IMR-90 (cell line): Measurements from ENCODE around the gene ARHGAP24. TPM values are rescaled to one million over a fixed set of nuclear protein-coding genes. Genes with fewer than 3 reads are reported as not detected.

Source experiments
- ATAC-seq: fragments of 200-7000 bp; cut with Tn5 transposase; 2 replicates; pipeline ENCODE4 v1.9.1; 2020; ENCODE audit warnings: low read depth, mild to moderate bottlenecking, moderate library complexity
- BruUV-seq: library from RNA; stranded (reverse); fragments of 400-500 nt; replicated peaks from 2 replicates; lab custom pipeline; 2021; lab: Mats Ljungman, UMichigan
- CTCF ChIA-PET: fragments of 300-600 bp; formaldehyde crosslinking; extraction: SDS; loops from one replicate; lab custom pipeline; 2021; ENCODE audit warnings: antibody characterized with exemption; lab: Yijun Ruan, JAX
- POLR2A ChIA-PET: fragments of 300-600 bp; sonication (Branson Sonifier 250); formaldehyde crosslinking; loops from one replicate; lab custom pipeline; 2022; ENCODE audit warnings: antibody characterized with exemption; ENCODE audit not compliant: unreplicated experiment; lab: Charles Lee
- DNase-seq: peaks from one replicate; pipeline ENCODE4 v3.0.0; 2013
- H2AFZ ChIP-seq: replicated peaks from 2 replicates; pipeline ENCODE3; 2013; ENCODE audit warnings: low read length, mild to moderate bottlenecking; ENCODE audit not compliant: poor library complexity
- H2AK5ac ChIP-seq: 2 replicates; pipeline ENCODE4 v1.6.1; 2013; ENCODE audit warnings: low read depth, low read length, inconsistent platforms
- H2AK9ac ChIP-seq: replicated peaks from 2 replicates; pipeline ENCODE3; 2013; ENCODE audit warnings: mild to moderate bottlenecking, low read depth, low read length, moderate library complexity; ENCODE audit not compliant: poor library complexity
- H2BK120ac ChIP-seq: 2 replicates; pipeline ENCODE4 v1.6.1; 2013; ENCODE audit warnings: low read depth, low read length, inconsistent platforms
- H2BK15ac ChIP-seq: 3 replicates; pipeline ENCODE4 v1.6.1; 2013; ENCODE audit warnings: low read depth, low read length, inconsistent platforms
- H2BK20ac ChIP-seq: 2 replicates; pipeline ENCODE4 v1.6.1; 2013; ENCODE audit warnings: low read depth, mild to moderate bottlenecking, inconsistent platforms, low read length, moderate library complexity
- H2BK5ac ChIP-seq: 2 replicates; pipeline ENCODE4 v1.6.1; 2013; ENCODE audit warnings: mild to moderate bottlenecking, low read depth, low read length, inconsistent platforms; ENCODE audit not compliant: poor library complexity, severe bottlenecking
- H3K14ac ChIP-seq: replicated peaks from 2 replicates; pipeline ENCODE4 v1.6.1; 2013; ENCODE audit warnings: low read depth, low read length, inconsistent platforms
- H3K18ac ChIP-seq: 2 replicates; pipeline ENCODE4 v1.6.1; 2013; ENCODE audit warnings: low read depth, low read length, control low read depth
- H3K23ac ChIP-seq: 2 replicates; pipeline ENCODE4 v1.6.1; 2013; ENCODE audit warnings: low read depth, low read length, inconsistent platforms
- H3K27ac ChIP-seq: 2 replicates; pipeline ENCODE4 v1.5.1; 2013; ENCODE audit warnings: mild to moderate bottlenecking, control low read depth, low read length; ENCODE audit not compliant: insufficient read depth
- H3K27me3 ChIP-seq: 2 replicates; pipeline ENCODE4 v1.6.1; 2013; ENCODE audit warnings: low read length; ENCODE audit not compliant: control insufficient read depth, insufficient read depth
- H3K36me3 ChIP-seq: 2 replicates; pipeline ENCODE4 v1.6.1; 2013; ENCODE audit warnings: low read length, mixed read lengths; ENCODE audit not compliant: control insufficient read depth, insufficient read depth
- H3K4ac ChIP-seq: 2 replicates; pipeline ENCODE4 v1.6.1; 2013; ENCODE audit warnings: low read depth, low read length, inconsistent platforms
- H3K4me1 ChIP-seq: 2 replicates; pipeline ENCODE4 v1.6.1; 2013; ENCODE audit warnings: low read length, mixed read lengths; ENCODE audit not compliant: control insufficient read depth, insufficient read depth
- H3K4me2 ChIP-seq: 2 replicates; pipeline ENCODE4 v1.6.1; 2013; ENCODE audit warnings: low read depth, mild to moderate bottlenecking, control low read depth, low read length, moderate library complexity
- H3K4me3 ChIP-seq: 2 replicates; pipeline ENCODE4 v1.5.1; 2013; ENCODE audit warnings: low read depth, mild to moderate bottlenecking, control low read depth, low read length, moderate library complexity; ENCODE audit not compliant: insufficient read depth
- H3K56ac ChIP-seq: 2 replicates; pipeline ENCODE4 v1.6.1; 2013; ENCODE audit warnings: low read length, inconsistent platforms; ENCODE audit not compliant: insufficient read depth; ENCODE audit errors: extremely low read depth
- H3K79me1 ChIP-seq, 2 experiments: 2 replicates each; pipeline ENCODE4 v1.6.1; 2013; ENCODE audit warnings: low read length in 2 of 2, inconsistent platforms in 1 of 2, low read depth in 1 of 2
- H3K9ac ChIP-seq: 2 replicates; pipeline ENCODE4 v1.6.1; 2013; ENCODE audit warnings: low read depth, low read length, control low read depth
- H3K9me1 ChIP-seq: 2 replicates; pipeline ENCODE4 v1.6.1; 2013; ENCODE audit warnings: low read length, inconsistent platforms; ENCODE audit not compliant: insufficient read depth
- H3K9me3 ChIP-seq: 2 replicates; pipeline ENCODE4 v1.6.1; 2013; ENCODE audit warnings: low read length; ENCODE audit not compliant: control insufficient read depth, insufficient read depth
- H4K20me1 ChIP-seq: 2 replicates; pipeline ENCODE4 v1.6.1; 2013; ENCODE audit warnings: low read length, inconsistent platforms; ENCODE audit not compliant: insufficient read depth
- H4K5ac ChIP-seq: 2 replicates; pipeline ENCODE4 v1.6.1; 2013; ENCODE audit warnings: mild to moderate bottlenecking, low read depth, low read length, control low read depth
- H4K8ac ChIP-seq, 2 experiments: 2 replicates each; pipeline ENCODE4 v1.6.1; 2013; ENCODE audit warnings: low read depth in 2 of 2, low read length in 2 of 2, control low read depth in 1 of 2, inconsistent platforms in 1 of 2
- H4K91ac ChIP-seq: 2 replicates; pipeline ENCODE4 v1.6.1; 2013; ENCODE audit warnings: low read depth, low read length, inconsistent platforms; ENCODE audit not compliant: insufficient read depth
- BHLHE40 ChIP-seq: fragments of 150-350 bp; IDR thresholded peaks from 2 replicates; pipeline ENCODE4 v1.6.1; 2016; ENCODE audit warnings: mild to moderate bottlenecking, low read depth, low read length
- CEBPB ChIP-seq: IDR thresholded peaks from 2 replicates; pipeline ENCODE4 v1.6.1; 2012; ENCODE audit warnings: low read depth, low read length, improper control_type of control experiment
- CHD1 ChIP-seq: IDR thresholded peaks from 2 replicates; pipeline ENCODE4 v1.6.1; 2012; ENCODE audit warnings: low read depth, low read length, improper control_type of control experiment
- FOS ChIP-seq: fragments of 150-350 bp; IDR thresholded peaks from 2 replicates; pipeline ENCODE4 v1.6.1; 2016; ENCODE audit warnings: low read depth, low read length
- MAFK ChIP-seq: IDR thresholded peaks from 2 replicates; pipeline ENCODE4 v1.6.1; 2012; ENCODE audit warnings: low read depth, low read length, improper control_type of control experiment
- MAZ ChIP-seq: IDR thresholded peaks from 2 replicates; pipeline ENCODE4 v1.6.1; 2012; ENCODE audit warnings: low read depth, mild to moderate bottlenecking, low read length, improper control_type of control experiment, moderate library complexity, borderline replicate concordance
- MXI1 ChIP-seq: IDR thresholded peaks from 2 replicates; pipeline ENCODE4 v1.6.1; 2012; ENCODE audit warnings: low read depth, mild to moderate bottlenecking, low read length, moderate library complexity, borderline replicate concordance
- NFE2L2 ChIP-seq: fragments of 150-350 bp; IDR thresholded peaks from 2 replicates; pipeline ENCODE4 v1.6.1; 2016; ENCODE audit warnings: low read depth, mild to moderate bottlenecking, low read length
- POLR2A ChIP-seq: IDR thresholded peaks from 2 replicates; pipeline ENCODE4 v1.6.1; 2012; ENCODE audit warnings: mild to moderate bottlenecking, low read depth, low read length
- RAD21 ChIP-seq: IDR thresholded peaks from 2 replicates; pipeline ENCODE4 v1.6.1; 2012; ENCODE audit warnings: low read length, improper control_type of control experiment
- RCOR1 ChIP-seq: IDR thresholded peaks from 2 replicates; pipeline ENCODE4 v1.6.1; 2012; ENCODE audit warnings: mild to moderate bottlenecking, low read length, improper control_type of control experiment; ENCODE audit not compliant: insufficient replicate concordance
- RFX5 ChIP-seq: IDR thresholded peaks from 2 replicates; pipeline ENCODE4 v1.8.0; 2012; ENCODE audit warnings: low read depth, mild to moderate bottlenecking, low read length, moderate library complexity
- SMC3 ChIP-seq: fragments of 150-350 bp; IDR thresholded peaks from 2 replicates; pipeline ENCODE4 v1.6.1; 2016; ENCODE audit warnings: low read depth, mild to moderate bottlenecking, antibody characterized with exemption, low read length, moderate library complexity
- USF2 ChIP-seq: fragments of 150-350 bp; IDR thresholded peaks from 2 replicates; pipeline ENCODE4 v1.6.1; 2017; ENCODE audit warnings: mild to moderate bottlenecking, antibody characterized with exemption, low read length, low read depth
- WGBS, 2 experiments: methylation state at CpG; one replicate each; pipeline versions ENCODE4 v1.1.5 to v1.1.7; 2013; ENCODE audit warnings: missing lambda C conversion rate in 2 of 2; ENCODE audit not compliant: insufficient read length in 1 of 2; ENCODE audit errors: extremely low coverage in 2 of 2; 5-methylcytosine and 5-hydroxymethylcytosine counted together
- dilution Hi-C: fragments of 300-500 bp; cut with HindIII; formaldehyde crosslinking; loops from one replicate; pipeline ENCODE4 v1.14.3; 2018; ENCODE audit warnings: low sequenced_read_pairs; ENCODE audit not compliant: unreplicated experiment
- in situ Hi-C: fragments of 300-500 bp; cut with MboI; formaldehyde crosslinking; loops from 3 replicates; pipeline ENCODE4 v1.14.3; 2019; ENCODE audit warnings: low sequenced_read_pairs, inconsistent platforms, mixed read lengths
- intact Hi-C: fragments of 100-400 bp; cut with micrococcal nuclease; formaldehyde crosslinking; loops from 2 replicates; pipeline ENCODE4 v1.10.0; 2022
- polyA plus RNA-seq, 3 experiments: library from polyadenylated mRNA; depleted of rRNA; stranded (reverse); fragments of >200 nt; gene quantifications; 2 replicates each; pipeline ENCODE4 v1.2.3, GENCODE V29; 2012; ENCODE audit warnings: low replicate concordance in 1 of 3
- total RNA-seq: library from RNA; depleted of rRNA; stranded (reverse); fragments of >200 nt; gene quantifications from 2 replicates; pipeline ENCODE4 v1.2.3, GENCODE V29; 2012
- TF ChIP-seq, protein P1 (sequence below): conservative IDR thresholded peaks from 2 replicates; pipeline ENCODE4 v1.5.1; 2012; ENCODE audit warnings: mild to moderate bottlenecking, low read depth, low read length, improper control_type of control experiment

ARHGAP24 gene
- total and polyA plus RNA-seq, 2 of the 4 experiments (the other 2 are of a cell fraction) = 11.9 to 24.0 TPM

DNA sequence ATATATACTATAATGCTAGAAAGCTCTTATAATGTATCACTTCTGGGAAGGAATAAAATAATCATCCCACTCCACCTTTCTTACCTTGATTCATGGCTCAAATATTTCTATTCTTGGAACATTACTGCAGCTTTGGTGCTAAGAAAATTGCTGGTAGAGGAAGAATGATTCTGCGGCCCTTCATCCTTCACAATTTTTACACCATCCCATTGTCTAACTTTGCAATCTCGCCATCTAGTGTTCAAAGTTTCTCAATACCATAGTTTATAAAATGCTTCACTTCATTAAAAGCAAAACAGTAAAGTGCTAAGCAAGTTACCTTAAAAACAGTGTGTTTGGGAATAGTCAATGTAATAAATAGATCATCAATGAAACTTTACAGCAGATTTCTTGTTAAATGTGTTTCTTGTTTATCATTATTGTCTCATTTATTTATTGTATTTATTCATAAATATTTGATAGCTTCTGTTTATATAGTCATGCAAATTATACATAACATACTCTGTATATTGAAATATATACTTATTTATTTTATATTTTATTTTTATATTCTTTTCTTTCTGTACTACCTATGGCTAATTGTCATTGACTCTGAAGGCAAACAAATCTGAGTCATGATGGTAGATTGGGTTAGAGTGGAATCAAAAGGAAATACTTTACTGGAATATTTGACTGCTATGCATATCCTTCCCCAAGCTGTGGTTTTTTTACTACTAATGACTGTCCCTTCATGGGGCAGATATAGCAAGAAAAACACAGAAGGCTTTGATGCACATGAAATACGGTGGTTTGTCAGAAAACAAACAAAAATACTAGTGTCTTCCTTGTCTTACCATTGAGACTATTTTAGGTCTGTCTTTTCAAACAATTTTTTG, 494.2 kb downstream of the ARHGAP24 start:
- no peak overlapping the region for H4K5ac ChIP-seq
- H3K4me3 ChIP-seq = no peak overlapping the region
- H2AK5ac ChIP-seq = no peak overlapping the region
- H3K18ac ChIP-seq = no peak overlapping the region
- no peak overlapping the region for H2AFZ ChIP-seq
- no peaks in the 10 kb centered on the region; the same call in 1 of the 2 replicates for H3K9me1 ChIP-seq
- TF ChIP-seq, protein P1, sequence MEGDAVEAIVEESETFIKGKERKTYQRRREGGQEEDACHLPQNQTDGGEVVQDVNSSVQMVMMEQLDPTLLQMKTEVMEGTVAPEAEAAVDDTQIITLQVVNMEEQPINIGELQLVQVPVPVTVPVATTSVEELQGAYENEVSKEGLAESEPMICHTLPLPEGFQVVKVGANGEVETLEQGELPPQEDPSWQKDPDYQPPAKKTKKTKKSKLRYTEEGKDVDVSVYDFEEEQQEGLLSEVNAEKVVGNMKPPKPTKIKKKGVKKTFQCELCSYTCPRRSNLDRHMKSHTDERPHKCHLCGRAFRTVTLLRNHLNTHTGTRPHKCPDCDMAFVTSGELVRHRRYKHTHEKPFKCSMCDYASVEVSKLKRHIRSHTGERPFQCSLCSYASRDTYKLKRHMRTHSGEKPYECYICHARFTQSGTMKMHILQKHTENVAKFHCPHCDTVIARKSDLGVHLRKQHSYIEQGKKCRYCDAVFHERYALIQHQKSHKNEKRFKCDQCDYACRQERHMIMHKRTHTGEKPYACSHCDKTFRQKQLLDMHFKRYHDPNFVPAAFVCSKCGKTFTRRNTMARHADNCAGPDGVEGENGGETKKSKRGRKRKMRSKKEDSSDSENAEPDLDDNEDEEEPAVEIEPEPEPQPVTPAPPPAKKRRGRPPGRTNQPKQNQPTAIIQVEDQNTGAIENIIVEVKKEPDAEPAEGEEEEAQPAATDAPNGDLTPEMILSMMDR = peak; percentile 69
- TF ChIP-seq CEBPB (no peak), RFX5 (no peak), MAZ (no peak), CHD1 (no peak), USF2 (no peak), RAD21 (peak; percentile 73), BHLHE40 (no peak), RCOR1 (no peak), MAFK (no peak), FOS (no peak), POLR2A (no peak), SMC3 (peak; percentile 68), MXI1 (no peak), NFE2L2 (no peak)
- H2BK20ac ChIP-seq = no peak overlapping the region
- no peak overlapping the region for H3K23ac ChIP-seq
- no peak overlapping the region for H2AK9ac ChIP-seq
- in situ Hi-C loops (loop anchor here (5.0 kb wide), 1 partner anchor 217 kb away; no protein-coding TSS in a partner anchor), intact Hi-C loops (loop anchor here (1.0 to 10.0 kb wide), 5 partner anchors 75 to 822 kb away; no protein-coding TSS in a partner anchor), dilution Hi-C loops (no loop called here)
- H3K27me3 ChIP-seq = no peaks in the 10 kb centered on the region
- ChIA-PET CTCF (interaction anchor here (0.5 to 2.7 kb wide), 9 partner anchors 18 to 213 kb away, joined by 3 to 21 read pairs (median 3); no protein-coding TSS in a partner anchor), POLR2A (no interaction called here)
- no peak overlapping the region; the same call in 1 of the 2 replicates for H3K4me2 ChIP-seq
- no peak overlapping the region for H2BK15ac ChIP-seq
- no peak overlapping the region for H4K8ac ChIP-seq
- DNase-seq (peak; percentile 72), ATAC-seq (peak; percentile 72)
- no peak overlapping the region for H3K9ac ChIP-seq
- H3K4ac ChIP-seq = no peak overlapping the region
- H3K36me3 ChIP-seq = no peaks in the 10 kb centered on the region
- H3K56ac ChIP-seq = no peak overlapping the region
- peaks cover 6% of the 10 kb centered on the region; the same call in 1 of the 2 replicates for H3K4me1 ChIP-seq
- no peaks in the 10 kb centered on the region for H4K20me1 ChIP-seq
- H3K9me3 ChIP-seq = no peaks in the 10 kb centered on the region
- no peak overlapping the region; the same call in 1 of the 2 replicates for H2BK120ac ChIP-seq
- peak overlapping the region; percentile 43 for H2BK5ac ChIP-seq
- H3K27ac ChIP-seq = no peak overlapping the region
- BruUV-seq = no TSS peak
- H3K14ac ChIP-seq = no peak overlapping the region
- no peak overlapping the region for H4K91ac ChIP-seq
- H3K79me1 ChIP-seq = peaks cover 8 to 19% of the 10 kb centered on the region in 2 experiments; a peak in 3 of 4 replicates
- WGBS, 2 experiments = no CpG with 5 or more reads among the region's 3 CpGs
